ENCODE data around the gene ARRB1.

ARRB1 gene

DNA sequence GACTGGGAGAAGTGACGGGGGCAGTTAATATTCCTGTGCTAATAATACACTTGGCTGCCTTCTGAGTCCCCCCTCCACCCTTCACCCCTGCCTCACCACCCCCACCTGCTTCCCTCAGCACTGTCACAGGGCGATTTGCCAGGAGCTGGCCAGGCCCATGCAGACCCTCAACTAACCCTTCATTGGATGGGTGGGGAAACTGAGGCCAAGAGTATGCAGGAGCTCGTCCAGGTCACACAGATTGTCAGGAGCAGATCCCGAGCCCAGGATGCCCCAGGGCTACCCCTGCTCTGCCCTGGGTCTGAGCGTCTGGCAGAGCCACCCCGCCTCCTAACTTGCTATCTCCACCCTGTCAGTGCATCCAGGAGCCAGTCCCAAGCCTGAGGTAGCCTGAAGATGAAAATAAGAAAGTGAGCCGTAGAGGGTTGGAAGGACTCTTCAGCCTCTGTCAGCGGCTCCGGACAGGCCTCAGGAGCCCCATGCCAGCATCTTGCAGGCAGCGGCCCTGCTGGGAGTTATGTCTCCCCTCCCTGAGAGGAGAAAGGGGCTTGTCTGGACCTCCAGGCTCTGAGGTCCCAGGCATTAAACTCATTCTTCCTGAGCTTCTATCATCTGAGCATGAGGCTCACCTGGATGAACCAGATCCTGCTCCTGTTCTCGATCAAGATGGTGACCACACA, 104.7 kb downstream of the ARRB1 start:
- DNase-seq = no peak

DNA sequence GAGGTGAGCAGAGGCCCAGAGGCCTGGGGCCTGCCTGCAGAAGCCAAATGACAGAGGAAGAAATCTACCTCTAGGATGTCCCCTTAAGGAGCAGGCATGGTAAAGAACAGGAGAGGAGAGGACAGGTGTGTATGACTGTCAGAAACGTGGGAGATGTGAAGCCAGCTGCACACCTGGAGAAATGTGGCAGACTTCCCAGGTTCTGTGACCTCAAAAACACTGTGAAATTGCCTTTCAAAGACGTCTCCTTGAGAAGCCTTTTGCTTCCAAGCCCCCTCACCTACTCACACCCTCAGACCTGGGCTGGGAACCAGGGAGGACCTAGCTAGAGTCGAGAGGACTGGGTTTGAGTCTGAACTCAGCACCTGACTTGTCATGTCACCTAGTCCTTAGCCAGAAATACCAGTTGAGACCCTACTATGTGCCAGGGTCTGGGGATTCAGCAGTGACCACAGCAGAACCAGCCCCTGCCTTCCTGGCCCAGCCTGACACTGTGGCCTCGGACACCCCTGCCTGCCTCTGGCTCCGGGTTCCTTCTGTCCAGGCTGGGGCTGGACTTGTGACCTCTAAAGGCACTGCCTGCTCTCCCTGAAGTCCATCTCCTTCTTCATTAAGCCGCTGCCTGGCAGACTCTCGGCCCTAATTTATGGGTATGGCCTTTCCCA, 105.3 kb downstream of the ARRB1 start:
- no peak for DNase-seq

DNA sequence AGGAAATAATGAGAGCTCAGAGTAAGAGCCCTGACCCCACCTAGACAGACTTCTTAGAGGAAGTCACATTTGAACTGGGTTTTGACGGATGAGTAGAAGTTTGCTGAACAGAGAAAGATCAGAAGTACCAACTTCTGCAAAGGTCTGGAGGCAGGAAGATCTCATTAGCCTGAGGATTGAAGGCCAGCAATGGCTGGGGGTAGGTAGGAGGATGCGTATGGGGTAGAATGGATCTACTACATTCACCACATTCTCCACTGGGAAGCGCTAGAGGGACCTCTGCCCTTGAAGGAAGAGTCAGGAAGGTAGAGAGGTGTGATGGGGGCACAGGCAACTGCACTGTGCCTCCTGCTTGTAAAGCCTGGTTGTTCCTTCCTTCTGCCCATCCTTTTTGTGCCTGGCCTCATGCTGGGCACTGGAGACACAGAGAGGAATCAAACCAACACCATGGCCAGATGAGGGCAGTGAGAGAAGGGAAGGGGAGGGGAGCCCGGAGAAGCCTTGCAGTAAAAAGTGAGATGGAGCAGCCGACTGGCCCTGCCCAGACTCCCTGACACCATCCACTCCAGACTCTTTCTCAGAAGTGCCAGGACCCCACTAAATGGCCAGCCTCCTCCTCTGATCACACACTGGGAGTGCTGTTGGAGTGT, 106.0 kb downstream of the ARRB1 start:
- no peak for DNase-seq

DNA sequence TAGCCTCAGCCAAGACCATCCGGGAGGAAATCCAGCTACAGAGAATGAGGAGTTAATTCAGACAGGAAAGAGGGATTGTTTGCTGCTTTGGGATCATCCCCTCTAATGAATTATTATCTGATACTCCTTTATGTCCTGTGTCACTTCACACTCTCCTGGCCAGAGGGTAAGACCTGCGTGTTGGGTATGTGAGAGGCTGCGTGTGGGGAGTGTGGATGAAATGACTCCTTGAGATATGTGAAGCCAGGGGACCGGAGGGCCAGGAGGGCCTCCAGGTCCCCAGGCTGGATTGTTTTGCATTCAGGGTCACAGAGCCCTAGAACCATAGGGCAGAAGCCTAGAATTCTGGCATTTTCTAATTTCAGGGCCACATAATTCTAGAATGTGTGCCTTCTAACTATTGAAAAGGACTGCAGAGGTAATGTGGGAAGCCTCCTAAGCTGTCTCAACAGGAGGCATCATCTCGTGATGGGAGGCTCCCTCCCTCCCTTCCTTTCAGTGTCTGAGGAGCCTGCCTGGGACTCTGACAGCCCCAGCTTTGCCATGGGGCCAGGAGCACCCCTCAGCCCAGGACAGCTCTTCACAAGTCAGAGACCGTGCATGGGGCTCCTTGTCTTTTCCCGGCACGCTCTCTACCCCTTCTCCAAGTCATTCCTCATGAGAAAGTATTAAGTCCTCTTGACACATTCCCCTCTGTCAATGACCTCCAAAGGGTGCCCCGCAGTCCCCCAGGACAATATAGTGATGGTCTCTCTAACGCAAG, 107.2 kb downstream of the ARRB1 start:
- no peak for DNase-seq

DNA sequence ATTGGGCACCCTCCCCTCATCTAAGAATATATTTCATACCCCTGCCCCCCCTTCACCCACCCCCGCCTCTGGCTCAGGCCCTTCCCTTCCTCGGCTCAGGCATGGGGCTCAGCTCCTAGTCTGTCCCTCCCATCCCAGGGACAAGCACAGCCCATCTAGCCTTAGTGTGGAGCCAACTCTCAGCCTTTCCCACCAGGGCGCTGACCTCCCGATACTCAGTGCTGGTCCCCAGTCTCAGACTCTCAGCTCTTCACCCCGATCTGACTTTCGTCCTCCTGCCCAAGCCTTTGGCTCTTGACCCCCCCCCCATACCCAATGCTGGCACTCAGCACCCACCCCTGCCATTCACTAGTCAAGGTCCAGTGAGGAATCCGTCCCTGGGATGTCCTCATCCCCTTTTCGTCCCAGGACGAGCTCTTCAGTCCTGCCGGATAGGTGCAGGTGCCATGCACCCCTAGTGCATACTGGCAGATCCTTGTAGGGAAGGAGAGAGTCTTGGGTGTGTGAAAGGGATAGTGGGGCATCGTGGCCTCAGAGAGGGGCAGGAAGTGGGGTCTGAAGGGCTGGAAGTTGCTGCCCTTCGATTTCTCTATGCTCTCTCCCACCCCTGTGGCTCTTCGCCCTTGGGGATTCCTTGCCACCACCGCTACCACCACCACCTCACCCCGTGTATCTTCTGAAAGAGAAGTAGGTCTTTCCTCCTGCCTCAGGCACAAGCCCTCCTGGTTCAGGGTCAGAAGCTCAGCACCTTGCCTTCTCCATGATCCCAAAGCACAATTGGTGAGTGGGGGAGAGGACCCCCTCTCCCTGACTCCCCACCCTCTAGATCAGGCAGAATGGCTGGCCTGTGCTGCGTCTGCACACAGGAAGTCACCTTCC, 108.5 kb downstream of the ARRB1 start:
- no peak for DNase-seq

DNA sequence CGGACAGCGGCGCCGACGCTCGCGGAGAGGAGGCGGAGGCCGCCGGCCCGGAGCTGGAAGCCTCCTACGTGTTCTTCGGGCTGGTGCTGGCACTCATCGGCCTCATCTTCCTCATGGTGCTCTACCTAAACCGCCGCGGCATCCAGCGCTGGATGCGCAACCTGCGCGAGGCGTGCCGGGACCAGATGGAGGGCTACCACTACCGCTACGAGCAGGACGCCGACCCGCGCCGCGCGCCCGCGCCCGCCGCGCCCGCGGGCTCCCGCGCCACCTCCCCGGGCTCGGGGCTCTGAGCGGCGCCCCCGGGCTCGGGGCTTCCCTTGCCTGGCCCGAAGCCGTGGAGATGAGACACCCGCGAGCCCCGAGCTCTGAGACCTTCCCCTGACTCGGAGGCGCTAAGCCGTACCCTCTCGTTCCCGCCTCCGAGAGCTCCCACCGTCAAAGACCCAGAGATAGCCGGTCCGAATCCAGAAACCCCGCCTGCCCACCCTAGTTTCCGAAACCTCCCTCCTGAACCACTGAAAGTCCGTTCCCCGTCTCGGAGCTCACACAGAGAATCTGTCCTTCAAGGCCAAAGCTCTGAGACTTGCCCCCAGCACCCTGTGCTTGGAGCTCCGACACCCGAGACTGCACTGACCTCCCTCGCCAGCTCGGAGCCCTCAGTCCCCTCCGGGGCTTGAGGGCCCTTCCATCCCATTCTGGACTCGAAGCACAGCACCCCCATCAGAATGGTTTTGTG, 109.4 kb downstream of the ARRB1 start:
- no peak for DNase-seq

DNA sequence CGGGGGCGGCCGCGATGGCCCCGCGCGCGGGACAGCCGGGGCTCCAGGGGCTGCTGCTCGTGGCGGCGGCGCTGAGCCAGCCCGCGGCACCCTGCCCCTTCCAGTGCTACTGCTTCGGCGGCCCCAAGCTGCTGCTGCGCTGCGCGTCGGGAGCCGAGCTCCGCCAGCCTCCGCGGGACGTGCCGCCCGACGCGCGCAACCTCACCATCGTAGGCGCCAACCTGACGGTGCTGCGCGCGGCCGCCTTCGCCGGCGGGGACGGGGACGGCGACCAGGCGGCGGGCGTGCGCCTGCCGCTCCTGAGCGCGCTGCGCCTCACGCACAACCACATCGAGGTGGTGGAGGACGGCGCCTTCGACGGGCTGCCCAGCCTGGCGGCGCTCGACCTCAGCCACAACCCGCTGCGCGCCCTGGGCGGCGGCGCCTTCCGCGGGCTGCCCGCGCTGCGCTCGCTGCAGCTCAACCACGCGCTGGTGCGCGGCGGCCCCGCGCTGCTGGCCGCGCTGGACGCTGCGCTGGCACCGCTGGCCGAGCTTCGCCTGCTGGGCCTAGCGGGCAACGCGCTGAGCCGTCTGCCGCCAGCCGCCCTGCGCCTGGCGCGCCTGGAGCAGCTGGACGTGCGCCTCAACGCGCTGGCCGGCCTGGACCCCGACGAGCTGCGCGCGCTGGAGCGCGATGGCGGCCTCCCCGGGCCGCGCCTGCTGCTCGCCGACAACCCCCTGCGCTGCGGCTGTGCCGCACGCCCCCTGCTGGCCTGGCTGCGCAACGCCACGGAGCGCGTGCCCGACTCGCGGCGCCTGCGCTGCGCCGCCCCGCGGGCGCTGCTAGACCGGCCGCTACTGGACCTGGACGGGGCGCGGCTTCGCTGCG, 110.2 kb downstream of the ARRB1 start:
- peak; percentile 90 to 91 for DNase-seq

DNA sequence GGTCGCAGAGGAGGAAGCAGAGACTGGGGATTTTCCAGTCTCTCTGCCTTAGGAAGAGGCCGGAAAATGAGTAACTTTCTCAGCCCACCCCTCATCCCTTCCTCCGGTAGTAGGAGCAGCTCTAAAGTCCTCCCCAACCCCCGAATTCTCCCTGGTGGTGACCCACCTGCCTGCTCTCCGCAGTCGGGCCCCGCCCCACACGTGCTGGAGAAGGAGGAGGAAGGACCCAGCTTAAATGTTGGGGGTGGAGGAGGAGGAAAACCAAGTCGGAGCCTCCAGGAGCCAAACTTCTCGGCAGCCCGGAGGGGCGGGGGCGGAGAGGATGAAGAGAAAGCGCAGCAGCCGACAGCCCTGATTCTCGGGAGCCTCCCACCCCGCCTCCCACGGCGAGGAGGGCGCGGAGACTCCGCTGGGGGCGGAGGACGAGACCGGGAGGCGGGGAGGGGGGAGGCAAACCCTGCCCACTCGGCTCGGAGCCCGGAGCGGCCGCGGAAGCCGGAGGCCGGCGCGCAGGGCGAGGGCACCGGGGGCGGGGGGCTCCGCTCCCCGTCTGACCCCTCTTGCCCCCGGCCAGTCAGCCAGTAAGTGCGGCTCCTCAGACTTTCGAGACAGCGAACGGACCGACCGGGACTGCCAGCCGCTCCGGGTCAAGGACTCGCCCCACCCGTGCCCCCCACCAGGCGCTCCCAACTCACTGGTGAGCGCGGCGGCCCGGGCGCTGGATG, 111.0 kb downstream of the ARRB1 start, which contains the start of gene TPBGL:
TPBGL (plus strand) TSS at position 464 of the 725 bp plus-strand sequence. CDS start 276 bp downstream, outside the sequence.
- DNase-seq = no peak

DNA sequence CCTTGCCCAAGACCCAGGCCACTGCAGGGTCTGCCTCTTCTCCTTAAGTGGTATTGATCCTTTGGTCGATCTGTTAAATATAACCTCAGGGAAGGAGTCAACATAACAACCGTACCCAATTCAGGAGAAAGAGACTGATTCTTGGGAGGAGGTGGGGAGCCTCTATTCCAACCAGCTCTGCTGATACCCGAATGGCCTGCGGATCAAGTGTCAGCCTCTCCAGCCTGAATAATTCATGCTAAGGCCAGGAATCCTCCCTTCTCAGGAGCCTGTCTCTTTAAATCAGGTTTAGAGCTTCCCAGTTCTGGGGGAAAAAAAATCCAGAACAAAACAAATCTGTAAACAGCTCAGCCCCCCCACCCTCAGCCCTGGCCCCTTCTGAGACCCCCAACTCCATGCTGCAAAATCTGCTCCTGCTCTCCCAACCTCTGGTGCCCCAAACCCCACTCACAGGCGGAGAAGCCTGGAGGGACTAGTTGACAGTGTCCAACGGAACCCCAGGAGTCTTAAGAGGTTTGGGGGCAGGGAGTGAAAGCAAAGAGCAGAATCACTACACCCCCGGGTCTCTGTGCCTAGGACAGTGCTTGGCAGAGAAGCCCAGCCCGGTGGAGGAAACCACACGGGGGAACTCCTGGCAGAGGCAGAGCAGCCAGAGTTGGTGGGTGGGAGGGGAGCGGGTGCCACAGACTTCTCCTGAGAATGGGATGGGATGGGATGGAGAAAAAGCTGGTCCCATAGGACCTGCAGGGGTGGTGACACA, 111.8 kb downstream of the ARRB1 start:
- no peak for DNase-seq

DNA sequence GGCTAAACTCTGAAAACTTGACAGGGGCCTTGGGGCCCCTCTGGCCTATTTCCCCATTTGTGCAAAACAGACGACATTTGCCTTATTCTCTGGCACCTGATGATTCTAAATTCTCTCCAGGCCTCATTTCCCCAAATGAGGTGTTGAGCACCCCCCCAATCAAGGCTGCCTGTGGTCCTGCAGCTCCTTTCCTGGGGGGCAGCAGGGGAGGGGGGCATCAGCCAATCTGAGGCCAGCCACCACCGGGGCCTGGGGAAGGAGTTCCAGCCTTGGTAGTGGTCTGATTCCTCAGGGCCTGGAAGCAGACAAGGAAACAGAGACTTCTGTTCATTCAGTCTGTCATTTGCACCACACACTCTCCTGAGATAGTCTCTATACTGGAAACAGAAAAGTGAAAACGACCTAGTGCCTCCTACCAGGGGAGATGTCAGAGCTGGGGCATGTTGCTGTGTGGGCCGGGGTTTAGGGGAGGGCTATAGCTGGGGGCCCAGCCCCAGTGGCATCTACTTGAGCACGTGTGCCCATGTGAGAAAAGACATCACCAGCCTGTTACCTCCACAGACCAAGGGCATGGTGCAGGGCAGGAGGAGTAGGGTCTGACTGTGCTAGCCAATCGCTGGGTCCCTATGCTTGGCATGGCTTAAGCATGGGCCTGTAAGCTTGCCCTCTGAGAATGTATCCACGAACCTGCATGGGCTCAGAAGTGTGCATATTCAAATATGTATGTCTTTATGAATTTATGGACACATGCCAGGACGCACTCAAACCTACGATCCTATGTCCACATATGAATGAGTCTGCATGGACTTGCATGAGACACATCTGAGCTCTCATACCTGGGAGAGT, 112.6 kb downstream of the ARRB1 start:
- DNase-seq = no peak

DNA sequence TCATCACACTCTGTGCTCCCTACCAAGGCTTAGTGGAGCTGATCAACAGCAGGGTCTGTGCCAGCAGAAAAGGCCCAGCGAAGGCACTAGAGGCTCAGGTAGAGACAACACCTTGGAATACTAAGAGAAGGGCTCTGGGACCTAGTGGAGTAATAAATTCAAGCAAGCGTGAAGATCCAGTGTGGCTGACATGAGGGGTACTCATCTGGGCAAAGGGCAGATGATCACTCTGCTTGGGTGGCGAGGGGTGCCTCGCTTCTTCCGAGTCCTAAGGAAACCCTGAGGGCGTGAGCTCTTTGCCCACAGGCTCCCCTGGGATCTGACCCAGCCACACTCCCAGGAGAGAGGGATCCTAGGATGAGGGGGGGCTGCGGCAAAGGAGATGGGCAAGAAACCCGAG, 114.4 kb downstream of the ARRB1 start:
- no peak for DNase-seq

DNA sequence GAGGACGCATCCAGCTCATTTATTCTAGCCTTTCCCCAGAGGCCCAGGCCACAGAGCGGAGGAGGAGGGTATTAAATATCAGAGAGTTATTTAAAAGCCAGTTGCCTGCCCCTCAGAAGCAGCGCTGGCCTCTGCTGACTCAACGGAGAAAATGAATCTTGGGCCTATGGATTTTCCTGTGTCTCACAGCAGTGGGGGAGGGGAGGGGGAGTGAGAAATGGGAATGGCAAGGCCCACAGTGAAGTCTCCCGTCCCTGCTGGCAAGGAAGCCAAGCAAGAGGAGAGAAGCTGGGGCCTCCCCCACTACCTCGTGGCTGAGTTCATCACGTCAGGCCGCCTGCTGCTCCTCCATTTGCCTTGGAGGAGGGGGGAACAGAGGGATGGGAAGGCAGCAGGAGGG, 115.4 kb downstream of the ARRB1 start:
- no peak for DNase-seq

DNA sequence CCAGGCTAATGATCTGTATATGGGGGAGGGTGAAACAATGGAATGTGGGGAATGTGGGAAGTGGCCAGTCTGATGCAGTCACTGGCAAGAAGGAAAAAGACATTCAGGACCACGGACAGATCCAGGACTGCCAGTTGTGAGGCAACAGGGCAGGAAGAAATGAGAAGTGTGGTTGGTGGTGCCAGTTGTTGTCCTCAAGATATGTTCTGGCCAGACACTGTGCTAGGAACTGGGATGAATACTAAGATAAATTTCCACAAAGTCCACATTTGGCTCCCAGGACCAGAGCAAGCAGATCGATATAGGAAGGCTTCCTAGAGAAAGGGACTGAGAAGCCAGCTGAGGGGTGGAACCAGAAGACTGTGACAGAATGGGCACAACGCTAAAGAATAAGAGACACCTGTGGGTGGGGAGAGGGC, 117.7 kb downstream of the ARRB1 start:
- DNase-seq = peak; percentile 63 to 79

DNA sequence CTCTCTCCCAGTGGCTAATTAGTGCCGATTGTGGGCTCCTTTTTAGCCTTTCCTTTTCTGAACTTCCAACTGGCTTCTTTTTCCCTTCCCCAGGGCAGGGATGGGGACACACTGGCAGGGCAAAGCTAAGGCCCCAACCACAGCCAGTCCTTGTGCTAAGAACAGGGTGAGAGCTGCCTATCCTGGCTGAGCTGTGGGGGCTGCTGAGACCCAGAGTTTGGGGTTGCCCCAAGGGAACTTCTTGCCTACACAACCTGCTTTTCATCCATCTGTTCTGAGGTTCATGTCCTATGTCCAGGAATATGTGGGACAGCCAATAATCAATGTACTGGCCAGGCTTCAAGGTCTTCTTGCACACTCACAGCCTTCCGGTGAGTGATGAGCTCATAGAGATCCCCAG, 120.8 kb downstream of the ARRB1 start:
- DNase-seq = no peak

DNA sequence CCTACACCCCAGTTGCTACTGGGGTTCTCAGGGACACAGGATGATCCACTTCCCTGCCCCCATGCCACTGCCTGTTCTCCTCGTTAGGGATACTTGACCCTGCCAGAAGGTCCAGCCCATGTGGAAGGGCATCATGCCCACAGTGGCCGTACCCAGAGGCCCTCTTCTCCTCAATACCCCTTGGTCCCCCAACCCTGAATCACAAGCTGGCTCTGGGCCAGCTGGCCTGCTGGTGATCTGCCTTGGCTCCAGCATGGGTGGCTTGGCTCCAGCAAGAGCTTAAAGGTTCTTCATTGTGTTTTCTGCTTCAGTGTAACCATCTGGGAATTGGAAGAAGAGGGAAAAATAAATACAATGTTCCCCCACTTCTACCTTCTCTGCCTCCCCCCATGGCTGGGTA, 122.0 kb downstream of the ARRB1 start:
- no peak for DNase-seq

DNA sequence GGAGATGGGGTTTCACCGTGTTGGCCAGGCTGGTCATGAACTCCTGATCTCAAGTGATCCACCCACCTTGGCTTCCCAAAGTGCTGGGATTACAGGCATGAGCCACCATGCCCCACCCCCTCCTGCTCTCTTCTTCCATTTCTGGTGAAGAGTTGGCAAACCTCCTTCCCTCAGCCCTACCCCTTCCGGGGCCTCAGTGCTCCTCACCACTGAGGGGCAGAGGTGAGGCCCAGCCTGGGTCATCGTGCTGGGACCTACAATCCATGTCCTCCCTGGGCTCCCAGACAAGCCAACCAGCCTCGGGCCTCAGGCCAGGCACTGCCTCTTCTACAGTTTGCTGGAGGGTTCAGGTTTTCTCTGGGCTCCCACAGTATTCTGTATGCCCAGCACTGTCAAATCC, 125.7 kb downstream of the ARRB1 start:
- DNase-seq = no peak

DNA sequence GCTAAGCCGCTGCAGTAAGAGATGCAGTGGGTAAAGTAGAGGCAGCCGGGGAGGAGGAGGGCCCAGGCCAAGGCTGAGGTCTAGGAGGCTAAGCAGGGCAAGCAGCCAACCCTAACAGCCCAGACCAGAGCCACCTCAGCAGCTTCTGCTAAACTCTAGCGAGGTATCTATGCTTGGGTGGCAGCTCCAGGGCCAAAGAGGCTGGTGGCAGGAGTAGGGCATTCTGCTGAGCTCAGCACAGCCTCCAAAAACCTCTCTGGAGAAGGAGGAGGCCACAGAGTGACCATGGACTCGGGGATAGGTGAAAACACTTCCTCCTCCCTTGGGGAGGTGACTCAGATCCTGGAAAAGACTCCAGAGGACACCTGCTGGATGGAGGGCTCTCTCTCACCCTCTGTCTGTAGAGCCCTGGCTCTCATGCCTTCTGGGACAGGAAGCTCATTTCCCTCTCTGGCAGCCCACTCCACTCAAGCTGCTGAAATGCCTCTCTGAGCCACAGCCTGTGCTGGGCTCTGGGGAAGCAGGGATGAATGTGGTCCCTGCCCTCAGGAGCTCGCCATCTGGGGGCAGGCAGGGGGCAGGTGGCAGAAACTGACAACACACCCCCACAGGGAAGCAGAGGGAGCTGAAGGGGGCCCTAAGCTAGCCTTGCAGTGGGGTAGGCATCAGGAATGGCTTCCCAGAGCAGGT, 127.4 kb downstream of the ARRB1 start:
- DNase-seq = no peak
